Left forelimb (tissue), 1 donor: ENCODE data around the gene BUD31.
"Not testable (repeated sequence)": the region's sequence is repeated elsewhere in the genome, so short reads cannot be mapped to it uniquely, and the experiment has no call there.

Source experiments
- DNase-seq: peaks from one replicate; pipeline ENCODE4 v3.0.0-alpha.2; 2018; ENCODE audit warnings: low spot score

BUD31 gene

DNA sequence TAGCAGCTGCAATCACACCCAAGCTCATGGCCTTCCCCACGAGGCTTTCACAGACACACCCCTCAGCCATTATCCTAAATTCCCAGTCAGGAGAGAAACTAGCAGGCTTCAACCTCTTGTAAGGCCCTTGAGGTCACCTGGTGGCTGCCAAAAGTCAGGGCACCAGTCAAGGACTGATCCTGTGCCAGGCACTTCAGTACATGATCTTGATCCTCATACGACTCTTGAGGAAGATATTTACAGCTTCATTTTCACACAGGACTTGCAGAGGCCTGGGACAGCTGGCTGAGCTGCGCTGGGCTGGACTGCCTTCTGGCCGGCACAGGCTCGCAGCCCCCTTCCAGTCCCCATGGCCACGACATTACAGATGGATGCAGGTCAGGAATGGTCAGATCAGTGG, 9.2 kb upstream of the BUD31 start:
- no peak for DNase-seq

DNA sequence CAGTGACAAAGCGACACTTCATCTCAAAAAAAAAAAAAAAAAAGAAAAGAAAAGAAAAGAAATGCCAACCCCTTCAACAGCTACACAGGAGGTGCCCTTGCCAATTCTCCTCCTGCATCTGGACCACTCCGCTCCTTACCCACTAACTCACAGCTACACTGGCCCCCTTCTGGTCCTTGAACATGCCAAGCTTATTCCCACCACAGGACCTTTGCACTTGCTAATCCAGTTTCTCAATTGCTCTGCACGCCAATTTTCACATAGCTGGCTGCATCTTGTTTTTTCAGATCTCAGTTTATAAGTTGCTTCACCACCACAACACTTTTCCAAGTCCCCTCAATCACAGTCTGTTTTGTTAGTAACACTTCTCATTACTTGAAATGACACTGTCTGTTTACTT, 5.9 kb upstream of the BUD31 start:
- no peak for DNase-seq

DNA sequence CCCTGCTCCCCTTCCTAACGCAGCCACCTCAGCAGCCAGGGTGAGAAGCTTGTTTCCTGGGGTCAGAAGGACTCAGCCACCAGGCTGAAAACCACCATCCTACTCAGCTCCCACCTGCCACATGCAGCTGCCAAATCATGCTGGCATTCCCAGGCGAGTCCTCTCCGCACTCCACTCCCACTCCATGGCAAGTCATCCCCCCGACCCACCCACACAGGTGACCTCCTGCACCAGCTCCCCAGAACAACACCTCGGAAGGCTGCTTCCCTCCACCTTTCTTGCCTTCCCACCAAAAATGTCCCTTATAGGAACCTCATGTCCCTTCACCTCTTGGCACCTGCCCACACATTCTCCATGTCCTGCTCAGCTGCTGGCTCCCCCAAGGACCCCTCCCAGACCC, 5.0 kb upstream of the BUD31 start:
- no peak for DNase-seq

DNA sequence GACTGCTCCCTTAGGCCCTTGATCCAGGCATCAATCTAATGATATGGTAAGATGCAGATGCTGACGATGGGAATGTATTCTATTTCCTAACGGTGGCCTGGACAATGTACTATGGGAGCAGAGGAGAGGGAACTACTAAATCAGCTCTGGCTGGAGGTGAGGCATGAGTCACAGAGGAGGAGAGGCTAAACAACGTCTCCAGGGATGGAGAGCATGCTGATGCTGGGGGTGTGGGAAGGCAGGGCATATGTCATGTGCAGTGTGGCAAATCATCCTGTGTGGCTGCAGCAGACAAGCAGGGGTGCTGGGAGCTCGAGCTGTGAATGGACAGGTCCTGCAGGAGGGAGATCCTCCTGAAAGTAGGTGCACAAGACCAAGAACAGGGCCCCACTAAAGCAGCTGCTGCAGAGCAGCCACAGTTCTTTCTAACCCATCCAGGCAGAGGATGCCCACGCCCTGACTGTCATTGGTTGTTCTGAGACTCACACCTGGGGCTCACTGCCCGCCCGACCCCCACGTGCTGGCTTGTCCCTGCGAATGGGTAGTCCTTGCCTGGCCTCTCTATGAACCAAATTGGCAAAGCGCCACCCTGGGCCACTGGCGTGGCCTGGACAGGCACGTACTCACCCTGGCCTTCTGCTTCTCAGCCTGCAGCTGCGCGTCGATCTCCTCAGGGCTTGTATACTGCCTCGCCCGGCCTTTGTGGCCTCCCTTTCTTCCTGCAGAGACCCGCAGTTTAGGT, 4.4 kb upstream of the BUD31 start:
- DNase-seq, result no peak

DNA sequence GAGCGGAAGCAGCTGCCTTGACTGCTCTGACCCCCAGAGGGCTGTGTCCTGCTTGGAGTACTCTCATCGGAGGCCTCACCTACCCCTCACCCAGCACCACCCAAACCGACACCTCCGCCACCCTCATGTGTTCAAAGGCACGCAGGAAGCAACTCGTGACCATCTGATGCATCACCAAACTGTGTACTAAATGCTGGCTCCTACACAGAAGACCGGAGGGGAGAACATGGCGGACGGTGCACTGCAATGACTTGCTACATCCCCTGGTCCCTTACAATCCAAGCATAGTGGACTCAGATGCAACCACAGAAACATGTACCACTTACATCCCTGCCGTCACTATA, 3.8 kb upstream of the BUD31 start:
- no peak for DNase-seq

DNA sequence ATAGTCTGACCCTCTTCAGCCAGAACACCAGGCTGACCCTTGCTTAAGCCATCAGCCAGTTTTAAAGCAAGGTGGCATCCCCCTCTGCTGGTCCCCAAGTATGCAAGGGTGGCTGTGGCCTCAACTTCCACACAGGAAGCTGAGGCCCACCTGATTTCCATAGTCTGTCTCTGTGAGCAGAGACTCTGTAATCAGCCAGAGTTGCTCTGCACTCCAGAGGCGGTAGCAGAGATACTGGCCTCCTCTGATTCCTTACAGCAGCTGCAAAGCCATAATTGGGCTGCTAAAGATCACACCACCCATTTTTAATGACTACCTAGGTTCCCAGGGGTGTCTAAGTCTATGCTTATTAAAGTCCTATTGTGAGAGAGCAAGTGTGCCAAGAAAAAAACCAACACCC, 2.2 kb upstream of the BUD31 start:
- DNase-seq, result no peak

DNA sequence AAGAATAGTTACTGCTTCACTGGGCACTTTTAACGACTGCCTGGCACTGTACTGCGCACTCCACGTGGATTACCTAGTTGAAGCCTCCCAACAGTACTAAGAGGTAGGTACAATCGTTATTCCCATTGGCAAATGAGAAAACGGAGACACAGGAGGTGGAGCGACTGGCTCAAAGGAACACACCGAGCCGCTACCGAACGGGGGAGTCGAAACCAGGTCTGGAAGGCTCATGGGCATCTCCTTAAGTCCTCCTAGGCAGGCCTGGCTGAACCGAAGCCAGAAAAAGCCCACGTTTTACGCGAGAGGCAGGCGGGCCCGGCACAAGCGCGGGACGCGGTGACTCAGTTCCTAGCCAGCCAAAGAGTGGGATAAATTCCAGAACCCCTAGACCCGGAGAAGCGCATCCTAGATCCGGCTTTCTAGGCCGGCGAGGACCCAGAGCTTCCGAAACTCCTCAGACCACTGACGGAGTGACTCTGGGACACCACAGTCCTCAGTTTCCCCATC, 844 bp upstream of the BUD31 start:
- no peak for DNase-seq

DNA sequence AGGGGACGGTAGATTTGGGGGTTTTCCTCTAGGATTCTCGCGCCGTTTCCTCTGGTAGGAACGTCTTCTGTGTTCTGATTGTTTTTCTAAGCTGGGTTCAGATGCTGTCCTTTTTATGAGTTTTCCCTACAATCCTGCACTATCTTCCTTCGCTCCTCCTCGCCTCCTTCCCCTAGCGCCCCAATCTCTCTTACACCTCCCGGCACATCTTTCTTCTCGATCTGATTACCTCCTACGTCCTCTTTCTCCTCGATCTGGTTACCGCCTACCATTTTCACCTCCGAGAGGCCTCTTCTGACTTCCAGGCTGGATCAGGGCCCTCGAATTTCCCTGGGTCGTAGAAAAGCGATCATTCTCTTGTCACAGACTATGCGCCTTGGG, 413 bp downstream of the BUD31 start:
- no peak for DNase-seq

DNA sequence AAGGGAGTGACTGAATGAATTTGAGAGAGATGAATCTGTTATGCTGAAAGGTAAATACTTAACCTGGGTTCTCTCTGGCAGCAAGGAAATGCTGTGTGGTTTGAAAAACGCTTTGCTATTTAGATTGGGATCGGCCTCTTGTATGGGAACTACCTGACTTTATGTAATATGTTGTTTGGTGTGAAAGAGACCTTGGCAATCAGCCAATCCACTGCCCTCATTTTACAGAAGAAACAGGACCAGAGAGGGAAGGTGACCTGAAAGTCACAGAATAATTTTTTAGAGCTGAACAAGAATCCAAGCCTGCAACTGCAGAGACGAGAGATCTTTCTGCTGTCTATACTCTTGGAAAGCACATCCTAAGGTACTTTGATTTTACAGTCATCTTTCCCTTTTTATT, 1.0 kb downstream of the BUD31 start:
- DNase-seq, result no peak

DNA sequence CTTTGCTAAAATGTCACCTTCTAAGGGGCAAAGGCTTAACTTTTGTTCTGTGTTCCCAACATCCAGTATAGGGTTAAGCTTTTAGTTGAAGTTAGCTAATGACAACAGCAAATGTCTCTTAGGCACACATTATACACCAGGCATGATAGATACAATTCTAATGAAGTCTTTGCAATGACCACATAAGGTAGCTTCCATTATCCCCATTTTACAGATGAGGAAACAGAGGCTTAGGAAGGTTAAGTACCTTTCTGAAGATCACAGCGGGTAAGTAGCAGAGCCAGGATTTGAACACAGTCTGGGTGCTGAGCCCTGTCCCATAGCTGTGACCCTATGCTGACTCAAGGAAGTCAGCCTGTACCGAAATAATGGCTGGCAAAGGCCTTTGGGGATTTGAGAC, 1.9 kb downstream of the BUD31 start:
- DNase-seq, result no peak

DNA sequence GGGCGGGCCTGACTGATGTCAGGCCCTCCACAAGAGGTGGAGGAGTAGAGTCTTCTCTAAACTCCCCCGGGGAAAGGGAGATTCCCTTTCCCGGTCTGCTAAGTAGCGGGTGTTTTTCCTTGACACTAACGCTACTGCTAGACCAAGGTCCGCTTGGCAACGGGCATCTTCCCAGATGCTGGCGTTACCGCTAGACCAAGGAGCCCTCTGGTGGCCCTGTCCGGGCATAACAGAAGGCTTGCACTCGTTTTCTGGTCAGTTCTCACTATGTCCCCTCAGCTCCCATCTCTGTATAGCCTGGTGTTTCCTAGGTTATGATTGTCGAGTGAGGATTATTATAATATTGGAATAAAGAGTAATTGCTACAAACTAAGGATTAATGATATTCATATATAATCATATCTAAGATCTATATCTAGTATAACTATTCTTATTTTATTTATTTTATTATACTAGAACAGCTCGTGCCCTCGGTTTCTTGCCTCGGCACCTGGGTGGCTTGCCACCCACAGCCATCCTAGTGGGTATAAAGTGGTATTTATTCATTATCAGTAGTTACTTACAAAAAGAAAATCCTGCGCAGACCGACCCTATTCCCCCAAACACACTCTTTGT, 6.9 kb downstream of the BUD31 start:
- not testable (repeated sequence) for DNase-seq

DNA sequence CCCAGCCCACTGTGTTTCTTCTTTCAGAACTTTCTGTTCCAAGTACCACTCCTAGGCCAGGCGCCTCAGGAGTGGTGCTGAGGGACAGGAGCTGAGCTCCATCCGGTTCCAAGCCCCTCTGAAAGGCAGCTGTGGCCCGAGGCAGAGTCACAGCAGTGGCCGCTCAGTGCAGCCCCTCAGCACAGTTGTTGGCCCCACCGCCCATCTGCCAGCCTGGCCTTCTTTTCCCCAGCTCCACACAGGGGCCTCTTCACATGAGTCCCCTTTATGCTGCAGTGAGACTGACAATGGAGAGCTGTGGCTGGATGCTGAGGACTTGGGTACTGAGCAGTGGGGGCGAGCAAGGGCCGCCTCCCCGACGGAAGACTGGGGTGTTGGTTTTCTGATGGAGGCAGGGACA, 9.5 kb downstream of the BUD31 start:
- no peak for DNase-seq

DNA sequence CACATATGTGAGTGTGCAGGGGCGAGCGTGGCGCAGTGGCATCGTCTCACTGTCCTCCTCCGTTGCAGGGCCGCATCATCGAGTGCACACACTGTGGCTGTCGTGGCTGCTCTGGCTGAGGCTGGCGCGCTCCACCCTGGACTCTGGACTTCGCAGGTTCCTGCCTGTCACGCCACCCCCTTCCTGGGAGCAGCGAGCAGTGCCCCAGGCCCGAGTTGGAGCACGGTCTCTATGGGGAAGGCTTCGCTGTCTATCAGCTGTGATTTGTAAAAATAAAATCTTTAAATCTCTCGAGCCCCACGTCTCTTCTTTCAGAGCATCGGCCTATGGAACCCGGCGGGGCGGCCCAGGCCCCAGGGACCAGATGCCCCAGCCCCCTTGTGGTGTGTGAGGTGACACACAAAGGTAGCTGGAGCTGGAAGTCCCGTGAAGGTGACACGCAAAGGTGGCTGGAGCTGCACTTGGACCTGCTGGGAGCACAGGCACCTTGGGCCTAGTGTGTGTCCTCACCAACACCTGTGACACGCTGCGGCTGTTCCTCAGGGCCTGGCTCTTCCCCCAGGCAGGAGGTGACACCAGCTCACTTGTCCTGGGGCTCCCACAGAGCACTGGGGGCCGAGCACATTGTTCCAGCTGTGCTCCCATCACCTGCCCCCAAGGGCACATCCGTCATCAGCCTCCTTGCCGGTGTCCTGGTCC, 10.7 kb downstream of the BUD31 start:
- DNase-seq, result no peak

DNA sequence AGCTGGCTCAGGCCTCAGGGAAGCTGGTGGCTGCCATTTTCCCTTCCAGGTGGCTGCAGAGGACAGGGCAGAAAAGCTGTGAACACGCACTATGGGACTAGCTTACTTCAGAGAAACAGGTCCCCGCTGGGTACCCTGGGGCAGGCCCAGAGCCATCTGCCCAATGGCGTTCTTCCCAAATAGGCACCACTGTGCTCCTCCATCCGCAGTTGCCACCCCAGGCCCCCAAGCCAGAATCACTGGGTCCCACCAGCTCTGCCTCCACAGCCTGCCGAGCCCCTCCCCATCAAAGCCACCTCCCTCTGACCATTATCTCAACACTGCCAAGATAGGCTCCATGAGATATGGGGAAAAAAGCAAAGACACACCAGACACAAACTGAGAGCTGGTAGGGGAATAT, 11.4 kb downstream of the BUD31 start:
- no peak for DNase-seq

DNA sequence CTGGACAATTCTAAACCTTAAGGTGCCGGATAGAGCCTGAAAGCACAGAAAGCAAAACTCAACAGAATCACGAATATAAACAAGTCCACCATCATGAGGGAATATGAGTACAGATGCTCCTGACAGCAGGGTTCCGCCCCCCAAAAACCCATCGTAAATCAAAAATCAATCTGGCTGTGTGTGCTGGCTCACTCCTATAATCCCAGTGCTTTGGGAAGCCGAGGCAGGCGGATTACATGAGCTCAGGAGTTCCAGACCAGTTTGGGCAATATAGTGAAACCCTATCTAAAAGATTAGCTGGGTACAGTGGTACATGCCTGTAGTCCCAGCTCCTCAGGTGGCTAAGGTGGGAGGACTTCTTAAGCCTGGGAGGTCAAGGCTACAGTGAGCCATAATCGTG, 12.2 kb downstream of the BUD31 start:
- DNase-seq, result no peak

DNA sequence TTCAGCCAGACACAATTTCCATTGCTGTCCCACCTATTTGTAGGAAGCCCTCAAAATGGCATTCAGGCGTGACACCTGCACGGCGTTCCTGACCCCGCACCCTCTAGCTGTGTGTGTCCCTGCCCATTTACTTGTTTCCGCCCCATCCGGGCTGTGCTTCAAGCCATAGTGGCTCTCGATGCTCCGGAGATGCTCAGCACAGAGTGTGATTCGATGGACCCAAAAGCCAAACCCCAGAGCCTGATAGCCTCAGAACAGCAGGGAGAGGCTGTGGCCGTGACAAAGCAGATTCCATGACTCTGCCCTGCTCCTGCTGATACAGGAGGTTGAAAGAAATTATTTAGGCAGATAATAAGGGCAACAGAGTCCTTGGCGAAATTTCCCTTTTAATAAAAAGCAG, 13.4 kb downstream of the BUD31 start:
- no peak for DNase-seq

DNA sequence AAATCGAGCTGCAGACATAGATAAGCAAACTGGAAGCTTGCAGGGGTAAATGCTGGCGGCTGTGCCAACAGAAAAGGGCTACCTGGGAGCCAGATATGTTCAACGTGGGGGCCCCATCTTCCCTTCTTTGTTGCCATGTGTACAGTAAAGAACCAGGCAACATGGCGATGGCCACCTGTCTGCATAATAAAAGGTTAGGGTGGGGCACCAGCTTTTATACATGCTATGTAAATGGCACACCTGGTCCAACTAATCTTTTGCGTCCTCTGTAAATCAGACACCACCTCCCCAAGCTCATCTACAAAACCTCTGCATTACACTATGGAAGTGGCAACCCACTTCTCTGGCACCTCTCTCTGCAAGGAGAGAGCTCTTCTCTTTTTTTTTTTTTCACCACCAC, 13.9 kb downstream of the BUD31 start:
- no peak for DNase-seq

DNA sequence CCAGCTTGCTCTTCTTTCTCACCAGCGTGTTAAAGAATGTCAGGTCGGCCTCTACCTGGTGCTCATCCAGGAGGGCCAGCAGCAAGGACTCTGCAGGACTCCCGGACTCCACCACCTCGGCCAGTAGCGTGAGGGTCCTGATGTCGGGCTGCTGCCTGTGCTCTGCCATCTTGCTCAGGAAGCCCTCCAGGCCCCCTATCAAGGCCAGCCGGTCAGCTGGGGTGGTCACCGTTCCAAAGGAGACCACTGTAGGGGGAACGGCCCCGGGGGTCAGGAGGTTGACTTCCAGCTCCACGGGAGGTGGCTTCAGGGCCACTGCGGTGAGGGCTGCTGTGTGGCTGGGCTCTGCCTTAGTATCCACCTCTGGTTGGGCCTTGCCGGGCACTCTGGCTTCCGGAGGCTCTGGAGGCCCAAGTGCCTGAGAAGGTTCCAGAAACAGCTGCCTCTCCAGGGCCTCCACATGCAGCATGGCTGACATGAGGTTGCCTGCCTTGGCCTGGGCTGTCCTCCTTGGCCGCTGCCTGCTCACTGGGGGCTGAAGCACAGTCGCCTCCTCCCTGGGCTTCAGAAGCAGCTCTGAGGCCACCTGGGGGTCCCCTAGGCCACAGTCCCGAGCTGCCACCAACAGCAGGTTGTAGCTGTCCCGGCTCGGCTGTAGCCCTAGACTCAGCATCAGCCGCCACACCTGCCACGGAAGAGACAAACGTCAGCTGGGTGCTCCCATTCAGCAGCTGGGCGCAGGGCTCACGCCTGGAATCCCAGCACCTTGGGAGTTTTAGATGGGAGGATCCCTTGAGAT, 16.4 kb downstream of the BUD31 start:
- DNase-seq, result no peak

DNA sequence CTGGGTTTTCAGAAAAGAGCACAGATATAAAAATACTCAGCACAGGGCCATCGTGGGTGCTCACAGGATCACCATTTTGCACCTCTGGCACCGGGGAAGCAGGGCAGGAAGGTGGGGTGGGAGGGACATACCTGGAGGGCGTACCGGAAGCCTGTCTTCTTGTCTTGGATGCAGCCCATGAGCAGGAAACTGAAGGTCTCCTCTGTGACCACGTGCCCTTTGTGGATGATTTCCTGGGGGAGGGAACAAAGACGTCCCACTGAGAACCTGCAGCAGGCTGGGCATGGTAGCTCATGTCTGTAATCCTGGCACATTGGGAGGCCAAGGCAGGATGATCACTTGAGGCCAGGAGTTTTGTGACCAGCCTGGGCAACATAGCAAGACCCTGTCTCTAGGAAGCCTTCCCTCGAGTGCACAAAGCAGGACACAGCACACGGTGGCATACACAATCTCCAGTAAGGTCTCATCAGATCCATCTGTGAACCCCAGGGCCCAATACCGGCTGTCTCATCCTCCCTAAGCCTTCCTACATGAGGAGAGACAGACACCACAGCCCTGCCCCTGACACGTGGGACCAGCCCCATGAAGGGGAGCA, 20.3 kb downstream of the BUD31 start:
- DNase-seq, result no peak

DNA sequence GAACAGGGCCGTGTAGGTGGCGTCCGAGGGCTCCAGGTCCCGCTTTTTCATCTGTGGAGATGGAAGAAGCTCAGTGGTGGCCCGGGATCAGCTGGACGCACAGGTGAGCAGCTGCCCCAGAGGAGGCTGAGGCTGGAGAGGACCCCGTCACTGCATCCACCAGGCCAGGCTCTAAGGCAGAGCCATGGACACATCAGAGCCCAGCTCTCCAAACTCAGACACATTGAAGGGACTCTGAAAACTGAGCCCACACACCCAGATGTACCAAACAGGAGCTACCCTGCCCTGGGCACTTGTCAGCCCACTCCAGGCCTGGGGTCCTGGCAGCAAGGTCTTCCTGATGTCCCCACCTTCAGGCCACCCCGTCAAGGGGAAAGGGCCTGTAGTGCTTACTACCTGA, 21.0 kb downstream of the BUD31 start:
- DNase-seq, result no peak

DNA sequence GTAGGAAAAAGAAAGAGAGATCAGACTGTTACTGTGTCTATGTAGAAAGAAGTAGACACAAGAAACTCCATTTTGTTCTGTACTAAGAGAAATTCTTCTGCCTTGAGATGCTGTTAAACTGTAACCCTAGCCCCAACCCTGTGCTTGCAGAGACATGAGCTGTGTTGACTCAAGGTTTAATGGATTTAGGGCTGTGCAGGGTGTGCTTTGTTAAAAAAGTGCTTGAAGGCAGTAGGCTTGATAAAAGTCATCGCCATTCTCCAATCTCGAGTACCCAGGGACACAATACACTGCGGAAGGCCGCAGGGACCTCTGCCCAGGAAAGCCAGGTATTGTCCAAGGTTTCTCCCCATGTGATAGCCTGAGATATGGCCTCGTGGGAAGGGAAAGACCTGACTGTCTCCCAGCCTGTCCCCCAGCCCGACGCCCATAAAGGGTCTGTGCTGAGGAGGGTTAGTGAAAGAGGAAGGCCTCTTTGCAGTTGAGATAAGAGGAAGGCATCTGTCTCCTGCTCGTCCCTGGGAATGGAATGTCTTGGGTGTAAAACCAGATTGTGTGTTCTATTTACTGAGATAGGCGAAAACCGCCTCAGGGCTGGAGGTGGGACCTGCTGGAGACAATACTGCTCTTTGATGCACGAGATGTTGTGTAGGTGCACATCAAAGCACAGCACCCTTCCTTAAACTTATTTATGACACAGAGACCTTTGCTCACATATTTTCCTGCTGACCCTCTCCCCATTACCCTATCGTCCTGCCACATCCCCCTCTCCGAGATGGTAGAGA, 23.2 kb downstream of the BUD31 start:
- not testable (repeated sequence) for DNase-seq
